HepG2 (cell line): ENCODE results near the gene FMNL2. TPM values are rescaled to one million over a fixed set of nuclear protein-coding genes. Genes with fewer than 3 reads are reported as not detected.

Experiments used
- ADNP ChIP-seq: sonication (generic); formaldehyde crosslinking; IDR thresholded peaks from 2 replicates; pipeline ENCODE4 v1.4.0; 2020; ENCODE audit warnings: missing genetic modification reagents
- ARNT2 ChIP-seq: sonication (generic); formaldehyde crosslinking; IDR thresholded peaks from 2 replicates; pipeline ENCODE4 v1.8.0; 2022; ENCODE audit warnings: mild to moderate bottlenecking, low read depth, missing genetic modification reagents, moderate library complexity
- ELF1 ChIP-seq: sonication (generic); formaldehyde crosslinking; IDR thresholded peaks from 2 replicates; pipeline ENCODE4 v1.4.0; 2020; ENCODE audit warnings: missing genetic modification reagents
- FOSL2 ChIP-seq: sonication (generic); formaldehyde crosslinking; IDR thresholded peaks from 2 replicates; pipeline ENCODE4 v1.4.0; 2020; ENCODE audit warnings: missing genetic modification reagents
- GATAD2A ChIP-seq: IDR thresholded peaks from 2 replicates; pipeline ENCODE4 v1.6.1; 2016
- HIVEP1 ChIP-seq: sonication (generic); formaldehyde crosslinking; IDR thresholded peaks from 2 replicates; pipeline ENCODE4 v1.4.0; 2020; ENCODE audit warnings: mild to moderate bottlenecking, missing genetic modification reagents
- HNF4G ChIP-seq, 2 experiments: sonication (generic) in 1 of 2; formaldehyde crosslinking in 1 of 2; IDR thresholded peaks; 2 replicates each; pipeline versions ENCODE4 v1.4.0 to v1.6.1; 2011 to 2020; ENCODE audit warnings: borderline replicate concordance in 2 of 2, low read depth in 2 of 2, mild to moderate bottlenecking in 2 of 2, low read length in 1 of 2, missing genetic modification reagents in 1 of 2, moderate library complexity in 1 of 2
- IRX3 ChIP-seq: sonication (generic); formaldehyde crosslinking; IDR thresholded peaks from 2 replicates; pipeline ENCODE4 v1.8.1; 2023; ENCODE audit warnings: mild to moderate bottlenecking, low read depth, missing genetic modification reagents, borderline replicate concordance
- JUNB ChIP-seq: sonication (generic); formaldehyde crosslinking; IDR thresholded peaks from 2 replicates; pipeline ENCODE4 v1.8.0; 2022; ENCODE audit warnings: missing genetic modification reagents, mild to moderate bottlenecking, borderline replicate concordance
- MEF2D ChIP-seq: sonication (generic); formaldehyde crosslinking; IDR thresholded peaks from 2 replicates; pipeline ENCODE4 v1.5.1; 2020; ENCODE audit warnings: mild to moderate bottlenecking, missing genetic modification reagents
- NCOA5 ChIP-seq: sonication (generic); formaldehyde crosslinking; IDR thresholded peaks from 2 replicates; pipeline ENCODE4 v1.4.0; 2020; ENCODE audit warnings: missing genetic modification reagents
- NFE2L2 ChIP-seq: fragments of 150-350 bp; IDR thresholded peaks from 2 replicates; pipeline ENCODE4 v1.6.1; 2014; ENCODE audit warnings: low read length
- PHF8 ChIP-seq: sonication (generic); formaldehyde crosslinking; IDR thresholded peaks from 2 replicates; pipeline ENCODE4 v1.5.0; 2020; ENCODE audit warnings: missing genetic modification reagents
- TBX2 ChIP-seq: sonication (generic); formaldehyde crosslinking; IDR thresholded peaks from 2 replicates; pipeline ENCODE4 v1.5.0; 2020; ENCODE audit warnings: missing genetic modification reagents, mild to moderate bottlenecking, borderline replicate concordance
- TP53 ChIP-seq: sonication (generic); formaldehyde crosslinking; conservative IDR thresholded peaks from 2 replicates; pipeline ENCODE4 v1.4.0; 2020; ENCODE audit warnings: missing genetic modification reagents
- ZBTB34 ChIP-seq: sonication (generic); formaldehyde crosslinking; IDR thresholded peaks from 2 replicates; pipeline ENCODE4 v1.8.0; 2022; ENCODE audit warnings: mild to moderate bottlenecking, missing genetic modification reagents
- ZBTB7A ChIP-seq: sonication (generic); formaldehyde crosslinking; IDR thresholded peaks from 2 replicates; pipeline ENCODE4 v1.8.0; 2022; ENCODE audit warnings: mild to moderate bottlenecking, missing genetic modification reagents
- ZEB1 ChIP-seq: IDR thresholded peaks from 2 replicates; pipeline ENCODE4 v1.6.1; 2012; ENCODE audit warnings: mild to moderate bottlenecking, low read depth, inconsistent platforms; ENCODE audit not compliant: insufficient replicate concordance
- ZFP36L2 ChIP-seq: sonication (generic); formaldehyde crosslinking; IDR thresholded peaks from 2 replicates; pipeline ENCODE4 v1.4.0; 2020; ENCODE audit warnings: missing genetic modification reagents
- ZKSCAN5 ChIP-seq: sonication (generic); formaldehyde crosslinking; IDR thresholded peaks from 2 replicates; pipeline ENCODE4 v1.5.1; 2020; ENCODE audit warnings: mild to moderate bottlenecking, missing genetic modification reagents
- ZNF143 ChIP-seq: sonication (generic); formaldehyde crosslinking; IDR thresholded peaks from 2 replicates; pipeline ENCODE4 v1.4.0; 2020; ENCODE audit warnings: missing genetic modification reagents
- ZNF224 ChIP-seq: sonication (generic); formaldehyde crosslinking; IDR thresholded peaks from 2 replicates; pipeline ENCODE4 v1.5.0; 2020; ENCODE audit warnings: mild to moderate bottlenecking, missing genetic modification reagents
- ZNF773 ChIP-seq: sonication (generic); formaldehyde crosslinking; IDR thresholded peaks from 2 replicates; pipeline ENCODE4 v1.4.0; 2020; ENCODE audit warnings: missing genetic modification reagents, borderline replicate concordance
- polyA plus RNA-seq, 8 experiments: library from polyadenylated mRNA; depleted of rRNA in 3 of 8; stranded (reverse) in 7 of 8; unstranded in 1 of 8; fragments of >200 nt; fragmentation: Illumina TruSeq in 4 of 8; extraction: Trizol in 4 of 8; gene quantifications; 2 replicates each; pipeline versions ENCODE4 v1.2.1 to v1.2.3, GENCODE V29; 2011 to 2016; ENCODE audit warnings: low read depth in 4 of 8, missing spikeins in 1 of 8, mixed read lengths in 1 of 8; ENCODE audit not compliant: insufficient read depth in 1 of 8
- total RNA-seq, 5 experiments: library from RNA; depleted of rRNA; stranded (reverse); fragments of >200 nt; fragmentation: Illumina TruSeq; extraction: Trizol; gene quantifications; 2 replicates each; pipeline ENCODE4 v1.2.3, GENCODE V29; 2016; ENCODE audit warnings: low read depth in 1 of 5
- TF ChIP-seq, protein P1 (sequence below): sonication (generic); formaldehyde crosslinking; IDR thresholded peaks from 2 replicates; pipeline ENCODE4 v1.8.1; 2022; ENCODE audit warnings: mild to moderate bottlenecking, missing genetic modification reagents
- TF ChIP-seq, protein P2 (sequence below): sonication (generic); formaldehyde crosslinking; IDR thresholded peaks from 2 replicates; pipeline ENCODE4 v1.4.0; 2020; ENCODE audit warnings: missing genetic modification reagents, borderline replicate concordance
- TF ChIP-seq, protein P3 (sequence below): sonication (generic); formaldehyde crosslinking; IDR thresholded peaks from 2 replicates; pipeline ENCODE4 v1.8.0; 2023; ENCODE audit warnings: mild to moderate bottlenecking, missing genetic modification reagents

Gene FMNL2
- total and polyA plus RNA-seq, 2 of the 13 experiments (the other 11 are each of a cell fraction or from before 2014, with no cell fraction given), result 66.5 to 67.7 TPM

DNA sequence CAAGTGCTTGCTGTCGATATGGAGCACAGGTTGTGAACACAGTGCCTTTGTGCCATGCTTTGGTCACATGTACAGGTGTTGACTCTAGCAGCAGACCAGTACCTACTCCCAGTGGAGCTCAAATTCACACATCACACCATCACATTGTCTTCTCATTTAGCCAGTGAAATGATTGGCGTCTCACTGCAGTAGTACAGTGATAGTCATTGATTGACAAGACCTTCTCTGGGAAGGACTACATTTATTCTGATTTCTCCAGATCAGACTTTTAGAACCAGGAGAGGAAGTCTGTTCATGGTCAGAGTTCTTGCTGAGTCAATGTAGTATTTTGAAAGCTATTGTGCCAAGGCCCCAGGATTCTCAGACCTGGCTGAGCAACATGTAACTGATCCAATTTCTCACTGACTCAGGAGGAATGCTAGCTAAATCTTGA, 75.2 kb downstream of the FMNL2 start (continued):
- TF ChIP-seq TBX2 (peak; percentile 98), ARNT2 (peak; percentile 85), TP53 (no peak), MEF2D (CRISPR knock-in tag) (peak; percentile 93), ZNF143 (0 out of 2 replicates have a peak, but pooled peaks have one; percentile 31), FOSL2 (CRISPR knock-in tag) (peak; percentile 94), ZBTB34 (CRISPR knock-in tag) (no peak), ZNF773 (CRISPR knock-in tag) (no peak), HNF4G (IDR thresholded peaks at IDR 0.05; ENCODE audit: borderline replicate concordance, low read depth, low read length) (peak; percentile 27; the same call in 1 of the 2 replicates), HNF4G (CRISPR knock-in tag; IDR thresholded peaks at IDR 0.05; ENCODE audit: borderline replicate concordance, low read depth) (peak; percentile 49; the same call in 1 of the 2 replicates), ZKSCAN5 (CRISPR knock-in tag) (no peak), ELF1 (no peak; the same call in 1 of the 2 replicates), ZBTB7A (no peak), NCOA5 (no peak), GATAD2A (CRISPR knock-in tag) (peak; percentile 99), JUNB (CRISPR knock-in tag) (no peak), IRX3 (no peak), ZEB1 (peak; percentile 75), HIVEP1 (CRISPR knock-in tag) (no peak), PHF8 (CRISPR knock-in tag) (no peak), ZFP36L2 (CRISPR knock-in tag) (no peak), NFE2L2 (0 out of 2 replicates have a peak, but pooled peaks have one; percentile 11), ZNF224 (peak; percentile 41; the same call in 1 of the 2 replicates), ADNP (CRISPR knock-in tag) (no peak)
- TF ChIP-seq, protein P1, sequence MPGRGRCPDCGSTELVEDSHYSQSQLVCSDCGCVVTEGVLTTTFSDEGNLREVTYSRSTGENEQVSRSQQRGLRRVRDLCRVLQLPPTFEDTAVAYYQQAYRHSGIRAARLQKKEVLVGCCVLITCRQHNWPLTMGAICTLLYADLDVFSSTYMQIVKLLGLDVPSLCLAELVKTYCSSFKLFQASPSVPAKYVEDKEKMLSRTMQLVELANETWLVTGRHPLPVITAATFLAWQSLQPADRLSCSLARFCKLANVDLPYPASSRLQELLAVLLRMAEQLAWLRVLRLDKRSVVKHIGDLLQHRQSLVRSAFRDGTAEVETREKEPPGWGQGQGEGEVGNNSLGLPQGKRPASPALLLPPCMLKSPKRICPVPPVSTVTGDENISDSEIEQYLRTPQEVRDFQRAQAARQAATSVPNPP, result no peak
- TF ChIP-seq, protein P2, sequence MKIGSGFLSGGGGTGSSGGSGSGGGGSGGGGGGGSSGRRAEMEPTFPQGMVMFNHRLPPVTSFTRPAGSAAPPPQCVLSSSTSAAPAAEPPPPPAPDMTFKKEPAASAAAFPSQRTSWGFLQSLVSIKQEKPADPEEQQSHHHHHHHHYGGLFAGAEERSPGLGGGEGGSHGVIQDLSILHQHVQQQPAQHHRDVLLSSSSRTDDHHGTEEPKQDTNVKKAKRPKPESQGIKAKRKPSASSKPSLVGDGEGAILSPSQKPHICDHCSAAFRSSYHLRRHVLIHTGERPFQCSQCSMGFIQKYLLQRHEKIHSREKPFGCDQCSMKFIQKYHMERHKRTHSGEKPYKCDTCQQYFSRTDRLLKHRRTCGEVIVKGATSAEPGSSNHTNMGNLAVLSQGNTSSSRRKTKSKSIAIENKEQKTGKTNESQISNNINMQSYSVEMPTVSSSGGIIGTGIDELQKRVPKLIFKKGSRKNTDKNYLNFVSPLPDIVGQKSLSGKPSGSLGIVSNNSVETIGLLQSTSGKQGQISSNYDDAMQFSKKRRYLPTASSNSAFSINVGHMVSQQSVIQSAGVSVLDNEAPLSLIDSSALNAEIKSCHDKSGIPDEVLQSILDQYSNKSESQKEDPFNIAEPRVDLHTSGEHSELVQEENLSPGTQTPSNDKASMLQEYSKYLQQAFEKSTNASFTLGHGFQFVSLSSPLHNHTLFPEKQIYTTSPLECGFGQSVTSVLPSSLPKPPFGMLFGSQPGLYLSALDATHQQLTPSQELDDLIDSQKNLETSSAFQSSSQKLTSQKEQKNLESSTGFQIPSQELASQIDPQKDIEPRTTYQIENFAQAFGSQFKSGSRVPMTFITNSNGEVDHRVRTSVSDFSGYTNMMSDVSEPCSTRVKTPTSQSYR (CRISPR knock-in tag), result peak; percentile 41; the same call in 1 of the 2 replicates
- TF ChIP-seq, protein P3, sequence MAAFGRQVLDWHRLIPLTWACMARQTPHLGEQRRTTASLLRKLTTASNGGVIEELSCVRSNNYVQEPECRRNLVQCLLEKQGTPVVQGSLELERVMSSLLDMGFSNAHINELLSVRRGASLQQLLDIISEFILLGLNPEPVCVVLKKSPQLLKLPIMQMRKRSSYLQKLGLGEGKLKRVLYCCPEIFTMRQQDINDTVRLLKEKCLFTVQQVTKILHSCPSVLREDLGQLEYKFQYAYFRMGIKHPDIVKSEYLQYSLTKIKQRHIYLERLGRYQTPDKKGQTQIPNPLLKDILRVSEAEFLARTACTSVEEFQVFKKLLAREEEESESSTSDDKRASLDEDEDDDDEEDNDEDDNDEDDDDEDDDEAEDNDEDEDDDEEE (CRISPR knock-in tag), result 0 out of 2 replicates have a peak, but pooled peaks have one; percentile 67
